Epidermal melanocyte (primary cell): ENCODE measurements around the gene CAMSAP1.

Experiments used
- DNase-seq: peaks from one replicate; pipeline ENCODE4 v3.0.0; 2011; ENCODE audit warnings: low spot score; ENCODE audit not compliant: insufficient read length

CAMSAP1 gene

DNA sequence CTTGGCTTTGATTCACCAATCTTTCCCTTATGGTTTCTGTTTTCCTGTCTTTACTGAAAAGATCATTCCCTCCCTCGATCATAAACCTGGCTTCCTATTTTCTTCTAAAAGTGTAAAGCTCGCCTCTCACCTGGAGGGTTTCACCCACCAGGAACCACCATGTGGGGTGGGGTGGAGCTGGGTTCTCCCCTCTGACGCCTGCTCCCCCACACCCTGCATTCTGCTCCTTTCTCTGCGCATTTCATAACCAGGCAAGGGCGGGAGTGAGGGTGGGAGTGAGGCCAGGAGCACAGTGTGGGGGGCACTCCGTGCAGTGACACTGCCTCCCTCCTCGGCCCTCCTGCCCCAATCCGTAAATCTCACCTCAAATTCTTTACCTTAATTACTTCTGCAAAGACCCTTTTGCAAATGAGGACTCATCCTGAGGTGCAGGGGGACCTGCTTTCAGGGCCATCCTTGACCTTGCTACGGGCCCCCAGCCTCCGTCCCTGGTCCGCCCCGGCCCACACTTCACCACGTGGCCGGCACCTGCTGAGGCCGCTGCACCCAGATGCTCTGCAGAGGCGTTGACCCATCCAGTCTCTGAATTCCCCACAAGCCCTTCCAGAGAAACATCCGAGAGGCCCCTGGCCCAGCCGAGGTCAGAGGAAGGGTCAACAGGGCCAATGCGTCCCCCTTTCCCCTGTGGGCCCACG lies 146.0 kb downstream of the CAMSAP1 start:
- no peak for DNase-seq

DNA sequence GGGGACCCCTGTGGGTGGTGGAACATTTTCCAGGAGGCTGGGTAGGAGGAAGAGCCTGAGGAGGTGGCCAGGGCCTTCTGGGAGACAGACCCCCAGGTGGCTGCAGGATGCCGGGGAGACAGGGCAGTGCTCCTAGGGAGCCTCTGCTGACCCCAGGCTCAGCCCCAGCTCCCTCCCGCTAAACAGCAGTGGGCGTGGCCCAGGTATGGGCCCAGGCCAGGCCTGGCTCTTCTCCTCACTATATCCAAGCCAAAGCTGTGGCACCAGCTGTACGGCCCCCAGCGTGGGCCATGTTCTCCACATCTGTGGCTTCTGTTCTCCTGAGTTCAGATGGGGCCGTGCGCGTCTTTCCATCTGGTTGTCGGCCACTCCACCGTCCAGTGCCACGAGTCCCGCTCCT lies 146.9 kb downstream of the CAMSAP1 start:
- DNase-seq: no peak

DNA sequence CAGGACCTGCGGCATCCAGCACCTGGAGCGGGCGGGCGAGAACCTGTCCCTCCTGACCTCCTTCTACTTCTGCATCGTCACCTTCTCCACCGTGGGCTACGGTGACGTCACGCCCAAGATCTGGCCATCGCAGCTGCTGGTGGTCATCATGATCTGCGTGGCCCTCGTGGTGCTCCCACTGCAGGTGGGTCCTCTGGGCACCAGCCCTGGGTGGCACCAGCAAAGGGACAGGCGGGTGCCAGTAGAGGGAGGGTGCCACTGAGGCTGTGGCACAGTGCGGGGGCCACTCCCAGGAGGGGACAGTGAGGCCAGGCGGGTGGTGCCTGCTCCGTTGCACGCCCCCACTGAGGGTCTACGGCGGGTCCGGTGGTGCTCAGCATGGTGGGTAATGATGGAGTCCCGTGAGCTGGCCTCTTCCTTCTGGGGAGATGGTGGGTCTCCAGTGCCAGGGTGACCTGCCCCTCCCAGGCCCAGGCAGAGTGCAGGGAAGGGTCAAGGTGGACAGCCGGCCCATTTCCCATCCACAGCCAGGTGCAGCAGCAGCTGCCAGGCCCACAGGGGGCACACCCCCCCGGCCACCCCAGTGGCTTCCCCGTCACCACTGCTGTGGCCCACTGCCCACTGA lies 147.6 kb downstream of the CAMSAP1 start:
- no peak for DNase-seq

DNA sequence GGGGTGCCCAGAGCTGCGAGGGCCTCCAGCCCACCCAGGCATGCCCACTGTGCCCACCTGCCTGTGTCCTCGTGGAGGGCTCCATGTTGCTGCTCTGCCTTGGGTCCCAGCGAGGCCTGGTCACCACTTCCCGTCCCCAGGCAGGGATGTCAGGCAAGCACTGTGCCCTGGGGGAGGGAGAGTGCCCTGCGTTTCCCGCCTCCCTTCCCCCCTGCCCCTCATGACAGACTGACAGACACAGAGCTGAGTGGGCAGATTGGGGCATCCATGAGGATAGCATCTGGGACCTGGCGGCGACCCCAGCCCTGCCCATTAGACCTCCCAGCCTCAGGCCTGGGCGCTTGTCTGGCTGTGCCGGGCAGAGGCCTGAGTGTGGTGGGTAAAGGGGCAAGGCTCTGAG lies 148.5 kb downstream of the CAMSAP1 start:
- DNase-seq: no peak
